Esophagus squamous epithelium (tissue), 5 donors: ENCODE measurements around the gene GLP2R. TPM values are rescaled to one million over a fixed set of nuclear protein-coding genes. Genes with fewer than 3 reads are reported as not detected.

Experiments used
- DNase-seq: peaks from one replicate; lab custom pipeline; 2025; lab: John Stamatoyannopoulos, UW
- H3K27ac ChIP-seq, 4 donors: fragments of 200-600 bp; sonication (generic); one replicate each; pipeline ENCODE4 v1.5.1; 2016 to 2019; ENCODE audit warnings: mild to moderate bottlenecking in 1 of 4
- H3K27me3 ChIP-seq, 4 donors: fragments of 200-600 bp; sonication (generic); 1 replicate in 3 of 4; 2 replicates in 1 of 4; pipeline versions ENCODE4 v1.5.1 to v1.6.0; 2017 to 2021; ENCODE audit warnings: antibody characterized with exemption in 1 of 4
- H3K36me3 ChIP-seq, 3 donors: fragments of 200-600 bp; sonication (generic); one replicate each; pipeline ENCODE4 v1.5.1; 2016 to 2019
- H3K4me1 ChIP-seq, 3 donors: fragments of 200-600 bp; sonication (generic); one replicate each; pipeline ENCODE4 v1.5.1; 2017 to 2019
- H3K4me3 ChIP-seq, 4 donors: fragments of 200-600 bp; sonication (generic); 1 replicate in 3 of 4; 2 replicates in 1 of 4; pipeline ENCODE4 v1.5.1; 2016 to 2019; ENCODE audit warnings: mild to moderate bottlenecking in 2 of 4, moderate library complexity in 1 of 4
- H3K9me3 ChIP-seq, 3 donors: fragments of 200-600 bp; sonication (generic); one replicate each; pipeline ENCODE4 v1.5.1; 2016 to 2019
- CTCF ChIP-seq, 6 experiments: fragments of 450-650 bp in 4 of 6; fragments of 200-600 bp in 2 of 6; sonication (generic) in 2 of 6; IDR thresholded peaks; one replicate each; pipeline ENCODE4 v1.5.1; 2016 to 2019; ENCODE audit warnings: antibody characterized with exemption in 6 of 6, mild to moderate bottlenecking in 4 of 6, moderate library complexity in 4 of 6
- POLR2A ChIP-seq, 4 donors: fragments of 450-650 bp; IDR thresholded peaks; one replicate each; pipeline ENCODE4 v1.6.1; 2017; ENCODE audit warnings: antibody characterized with exemption in 4 of 4, mild to moderate bottlenecking in 4 of 4, moderate library complexity in 3 of 4
- WGBS, 2 donors: methylation state at CpG; one replicate each; pipeline ENCODE4 v1.1.5; 2018; 5-methylcytosine and 5-hydroxymethylcytosine counted together
- intact Hi-C: fragments of 100-400 bp; cut with DNase I; formaldehyde crosslinking; loops from one replicate; pipeline ENCODE4 v1.15.0; 2022
- total RNA-seq, 4 donors: library from RNA; depleted of rRNA; stranded (reverse); fragments of >200 nt; gene quantifications; one replicate each; pipeline ENCODE4 v1.1.0, GENCODE V29; 2016
- donor health status: DM: yes; HTN: yes; CAD: no.

The GLP2R gene
- total RNA-seq, 4 donors from 2014 or later, result 0.21 to 0.95 (median 0.31) TPM; not detected in 1

- no peak for DNase-seq
- no peak overlapping the region for H3K4me3 ChIP-seq
- no peaks in the 10 kb centered on the region for H3K36me3 ChIP-seq
- peaks cover 0 to 7% (median 0%) of the 10 kb centered on the region in 4 donors for H3K27me3 ChIP-seq
- TF ChIP-seq POLR2A (IDR thresholded peaks at IDR 0.05) (no peak), CTCF (IDR thresholded peaks at IDR 0.05) (no peak)
- H3K9me3 ChIP-seq, result no peaks in the 10 kb centered on the region
- no peak overlapping the region for H3K27ac ChIP-seq
- WGBS, 2 donors, result 54 to 70% methylated on average over 6 to 7 of the region's 8 CpGs
- H3K4me1 ChIP-seq, result no peaks in the 10 kb centered on the region
- intact Hi-C loops, result no loop called here
Measured at GRCh38 chr17:9824797-9825338, 856 bp upstream of the GLP2R start.

- WGBS, 2 donors, result 50 to 65% methylated on average over 13 of the region's 13 CpGs
- TF ChIP-seq CTCF (IDR thresholded peaks at IDR 0.05) (no peak), POLR2A (IDR thresholded peaks at IDR 0.05) (no peak)
- no peak for DNase-seq
- Histone ChIP-seq H3K4me3 (no peak overlapping the region), H3K4me1 (no peaks in the 10 kb centered on the region), H3K36me3 (no peaks in the 10 kb centered on the region), H3K27ac (peak overlapping the region in 1 of 4 donors; percentile 9), H3K9me3 (no peaks in the 10 kb centered on the region), H3K27me3 (peaks cover 0 to 7% (median 0%) of the 10 kb centered on the region in 4 donors)
- intact Hi-C loops, result no loop called here
Measured at GRCh38 chr17:9828296-9829295, 2.9 kb downstream of the GLP2R start.

- Histone ChIP-seq H3K9me3 (no peaks in the 10 kb centered on the region), H3K4me3 (no peak overlapping the region), H3K27ac (no peak overlapping the region), H3K27me3 (peaks cover 0 to 7% (median 0%) of the 10 kb centered on the region in 4 donors), H3K36me3 (no peaks in the 10 kb centered on the region), H3K4me1 (no peaks in the 10 kb centered on the region)
- TF ChIP-seq CTCF (IDR thresholded peaks at IDR 0.05), result no peak
- TF ChIP-seq POLR2A (IDR thresholded peaks at IDR 0.05), result no peak
- DNase-seq, result no peak
- WGBS, 2 donors, result 61 to 78% methylated on average over 2 of the region's 2 CpGs
- intact Hi-C loops, result no loop called here
Measured at GRCh38 chr17:9829343-9829742, 3.6 kb downstream of the GLP2R start.

GRCh38 chr17:9830711-9831110 is 5.0 kb downstream of the GLP2R start:
- no peak for TF ChIP-seq POLR2A (IDR thresholded peaks at IDR 0.05)
- TF ChIP-seq CTCF (IDR thresholded peaks at IDR 0.05), result no peak
- Histone ChIP-seq H3K4me3 (no peak overlapping the region), H3K9me3 (no peaks in the 10 kb centered on the region), H3K4me1 (no peaks in the 10 kb centered on the region), H3K27ac (no peak overlapping the region), H3K36me3 (no peaks in the 10 kb centered on the region), H3K27me3 (peaks cover 0 to 3% (median 0%) of the 10 kb centered on the region in 4 donors)
- intact Hi-C loops, result no loop called here
- 74 to 83% methylated on average over 2 of the region's 2 CpGs for WGBS, 2 donors
- DNase-seq, result no peak

GRCh38 chr17:9833922-9834321 is 8.2 kb downstream of the GLP2R start:
- Histone ChIP-seq H3K9me3 (no peaks in the 10 kb centered on the region), H3K36me3 (no peaks in the 10 kb centered on the region), H3K4me3 (no peak overlapping the region), H3K4me1 (peaks cover 0 to 17% (median 4%) of the 10 kb centered on the region in 3 donors), H3K27ac (no peak overlapping the region), H3K27me3 (no peaks in the 10 kb centered on the region)
- no peak for DNase-seq
- 76 to 85% methylated on average over 3 to 4 of the region's 4 CpGs for WGBS, 2 donors
- TF ChIP-seq CTCF (IDR thresholded peaks at IDR 0.05) (no peak), POLR2A (IDR thresholded peaks at IDR 0.05) (no peak)
- intact Hi-C loops, result no loop called here
